Measurements from ENCODE around the gene MFSD1.

The MFSD1 gene

DNA sequence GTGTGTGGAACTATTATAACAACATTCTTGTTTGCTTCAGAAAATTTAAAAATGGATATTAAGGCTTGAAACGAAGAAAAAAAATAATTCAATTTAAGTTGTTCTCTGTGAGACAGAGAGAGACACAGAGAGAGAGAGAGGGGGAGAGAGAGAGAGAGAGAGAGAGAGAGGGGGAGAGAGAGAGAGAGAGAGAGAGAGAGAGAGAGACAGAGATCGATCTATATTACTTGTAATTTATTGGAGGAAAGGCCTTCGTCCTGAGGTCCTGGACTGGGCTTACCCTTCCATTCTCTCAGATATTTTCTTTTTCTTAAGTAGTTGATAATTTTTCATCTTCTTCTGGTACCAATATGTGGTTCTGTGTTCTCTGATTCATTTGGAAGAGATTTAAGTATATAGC, 25.9 kb downstream of the MFSD1 start:
- Histone ChIP-seq H2BK15ac (replicated peaks; ENCODE audit: low read depth) (no peak overlapping the region), H3K4me1 (ENCODE audit: control insufficient read depth, low read depth, low read length) (no peaks in the 10 kb centered on the region), H3K79me1 (ENCODE audit: low read length) (no peaks in the 10 kb centered on the region), H3K27ac (ENCODE audit: low read depth, low read length) (no peak overlapping the region), H3K27me3 (ENCODE audit: insufficient read depth, low read length, poor library complexity) (no peaks in the 10 kb centered on the region), H3K4me3 (ENCODE audit: low read length) (no peak overlapping the region), H3K18ac (ENCODE audit: low read length) (no peak overlapping the region), H2BK5ac (ENCODE audit: low read length) (no peak overlapping the region), H2AK5ac (ENCODE audit: low read length) (no peak overlapping the region), H3K4ac (ENCODE audit: low read depth, low read length) (no peak overlapping the region), H3K56ac (ENCODE audit: low read length) (no peak overlapping the region), H3K79me2 (ENCODE audit: control insufficient read depth, insufficient read depth, low read length) (no peaks in the 10 kb centered on the region), H3K4me2 (ENCODE audit: low read length) (no peak overlapping the region), H2BK120ac (ENCODE audit: low read depth, low read length) (no peak overlapping the region), H3K23ac (ENCODE audit: low read length) (no peak overlapping the region), H3K36me3 (ENCODE audit: control insufficient read depth, insufficient read depth, low read length) (no peaks in the 10 kb centered on the region), H4K8ac (ENCODE audit: low read depth, low read length) (no peak overlapping the region), H3K9ac (ENCODE audit: low read length) (no peak overlapping the region), H4K5ac (ENCODE audit: low read length) (no peak overlapping the region)
- DNase-seq: no peak
- no CpG with 5 or more reads among the region's 3 CpGs for WGBS (ENCODE audit: extremely low coverage, insufficient coverage, low lambda C conversion rate)

DNA sequence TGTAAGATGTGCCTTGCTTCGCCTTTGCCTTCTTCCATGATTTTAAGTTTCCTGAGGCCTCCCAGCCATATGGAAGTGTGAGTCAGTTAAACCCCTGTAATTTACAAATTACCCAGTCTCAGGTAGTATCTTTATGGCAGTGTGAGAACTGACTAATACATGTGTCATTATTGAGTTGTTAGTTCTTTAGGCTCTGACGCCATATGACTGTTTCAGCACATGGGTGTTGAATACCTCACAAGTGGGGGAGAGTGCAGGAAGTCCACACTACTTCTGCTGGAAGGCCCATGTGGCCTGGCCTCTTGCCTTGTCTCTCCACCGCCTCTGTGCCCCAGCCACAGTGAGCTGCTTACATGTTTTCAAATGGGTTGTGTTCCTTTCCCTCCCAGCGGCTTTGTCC, 28.5 kb downstream of the MFSD1 start:
- Histone ChIP-seq H4K5ac (ENCODE audit: low read length) (no peak overlapping the region), H3K79me2 (ENCODE audit: control insufficient read depth, insufficient read depth, low read length) (no peaks in the 10 kb centered on the region), H3K4me3 (ENCODE audit: low read length) (no peak overlapping the region), H2AK5ac (ENCODE audit: low read length) (no peak overlapping the region), H3K9ac (ENCODE audit: low read length) (no peak overlapping the region), H3K27me3 (ENCODE audit: insufficient read depth, low read length, poor library complexity) (no peaks in the 10 kb centered on the region), H3K27ac (ENCODE audit: low read depth, low read length) (no peak overlapping the region), H4K8ac (ENCODE audit: low read depth, low read length) (no peak overlapping the region), H2BK15ac (replicated peaks; ENCODE audit: low read depth) (no peak overlapping the region), H3K4me1 (ENCODE audit: control insufficient read depth, low read depth, low read length) (no peaks in the 10 kb centered on the region), H3K4me2 (ENCODE audit: low read length) (no peak overlapping the region), H3K23ac (ENCODE audit: low read length) (no peak overlapping the region), H3K4ac (ENCODE audit: low read depth, low read length) (no peak overlapping the region), H3K79me1 (ENCODE audit: low read length) (no peaks in the 10 kb centered on the region), H2BK120ac (ENCODE audit: low read depth, low read length) (no peak overlapping the region), H3K36me3 (ENCODE audit: control insufficient read depth, insufficient read depth, low read length) (no peaks in the 10 kb centered on the region), H3K18ac (ENCODE audit: low read length) (no peak overlapping the region), H2BK5ac (ENCODE audit: low read length) (no peak overlapping the region), H3K56ac (ENCODE audit: low read length) (no peak overlapping the region)
- no peak for DNase-seq
- no CpG with 5 or more reads among the region's 4 CpGs for WGBS (ENCODE audit: extremely low coverage, insufficient coverage, low lambda C conversion rate)

DNA sequence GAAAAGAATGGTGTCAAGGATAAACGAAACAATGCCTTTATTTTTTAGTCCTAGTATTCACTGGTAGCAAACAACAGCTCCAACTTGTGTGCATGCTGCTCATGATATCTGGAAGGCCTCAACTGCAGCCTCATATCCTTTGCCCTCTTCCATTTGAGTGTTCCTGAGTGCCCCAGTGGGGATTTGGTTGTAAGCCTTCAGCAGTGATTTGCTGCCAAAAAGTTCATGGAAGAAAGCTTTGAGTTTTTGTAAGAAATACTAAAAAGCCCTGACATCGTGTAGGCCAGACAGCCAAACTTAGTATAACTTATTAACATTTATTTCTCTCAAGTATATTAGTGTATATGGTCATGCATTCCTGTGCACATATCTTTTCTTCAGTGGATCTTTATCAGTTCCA, 30.0 kb downstream of the MFSD1 start:
- no peak overlapping the region for H3K9ac ChIP-seq (ENCODE audit: low read length)
- H2BK120ac ChIP-seq (ENCODE audit: low read depth, low read length): no peak overlapping the region
- no peak overlapping the region for H3K27ac ChIP-seq (ENCODE audit: low read depth, low read length)
- no peak overlapping the region for H2BK15ac ChIP-seq (replicated peaks; ENCODE audit: low read depth)
- H3K18ac ChIP-seq (ENCODE audit: low read length): no peak overlapping the region
- H3K4me3 ChIP-seq (ENCODE audit: low read length): no peak overlapping the region
- no peak overlapping the region for H3K23ac ChIP-seq (ENCODE audit: low read length)
- no peak overlapping the region for H3K56ac ChIP-seq (ENCODE audit: low read length)
- H2BK5ac ChIP-seq (ENCODE audit: low read length): no peak overlapping the region
- no peaks in the 10 kb centered on the region for H3K79me2 ChIP-seq (ENCODE audit: control insufficient read depth, insufficient read depth, low read length)
- no peaks in the 10 kb centered on the region for H3K4me1 ChIP-seq (ENCODE audit: control insufficient read depth, low read depth, low read length)
- no CpG with 5 or more reads among the region's 2 CpGs for WGBS (ENCODE audit: extremely low coverage, insufficient coverage, low lambda C conversion rate)
- H3K27me3 ChIP-seq (ENCODE audit: insufficient read depth, low read length, poor library complexity): no peaks in the 10 kb centered on the region
- no peak overlapping the region for H4K5ac ChIP-seq (ENCODE audit: low read length)
- DNase-seq: no peak
- no peak overlapping the region for H3K4ac ChIP-seq (ENCODE audit: low read depth, low read length)
- H3K36me3 ChIP-seq (ENCODE audit: control insufficient read depth, insufficient read depth, low read length): no peaks in the 10 kb centered on the region
- no peak overlapping the region for H4K8ac ChIP-seq (ENCODE audit: low read depth, low read length)
- H3K79me1 ChIP-seq (ENCODE audit: low read length): no peaks in the 10 kb centered on the region
- no peak overlapping the region for H2AK5ac ChIP-seq (ENCODE audit: low read length)
- no peak overlapping the region for H3K4me2 ChIP-seq (ENCODE audit: low read length)

DNA sequence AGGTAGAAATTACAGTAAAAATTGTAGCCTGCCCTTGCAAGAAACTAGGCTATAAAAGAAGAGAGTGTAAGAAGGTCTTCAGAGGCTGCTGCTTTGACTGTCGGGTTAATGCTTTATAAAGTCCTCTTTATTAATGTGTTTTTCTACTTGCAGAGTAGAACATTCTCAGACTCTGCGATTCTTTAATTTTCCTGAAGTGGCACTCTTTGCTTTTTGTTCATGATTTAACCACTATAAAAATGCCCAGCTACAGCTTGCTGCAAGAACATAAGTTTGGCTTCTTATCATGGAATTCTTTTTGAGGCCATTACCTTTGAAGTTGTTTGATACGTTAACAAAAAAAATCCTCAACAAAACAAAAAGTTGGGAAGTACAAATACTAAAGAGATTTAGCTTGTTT, 33.8 kb downstream of the MFSD1 start:
- no peak overlapping the region for H2BK120ac ChIP-seq (ENCODE audit: low read depth, low read length)
- no CpG with 5 or more reads among the region's 3 CpGs for WGBS (ENCODE audit: extremely low coverage, insufficient coverage, low lambda C conversion rate)
- H3K4ac ChIP-seq (ENCODE audit: low read depth, low read length): no peak overlapping the region
- no peak overlapping the region for H3K18ac ChIP-seq (ENCODE audit: low read length)
- H2BK5ac ChIP-seq (ENCODE audit: low read length): no peak overlapping the region
- H4K8ac ChIP-seq (ENCODE audit: low read depth, low read length): no peak overlapping the region
- H3K9ac ChIP-seq (ENCODE audit: low read length): no peak overlapping the region
- H3K4me2 ChIP-seq (ENCODE audit: low read length): no peak overlapping the region
- no peak overlapping the region for H3K23ac ChIP-seq (ENCODE audit: low read length)
- no peaks in the 10 kb centered on the region for H3K79me2 ChIP-seq (ENCODE audit: control insufficient read depth, insufficient read depth, low read length)
- DNase-seq: no peak
- H3K4me3 ChIP-seq (ENCODE audit: low read length): no peak overlapping the region
- H3K56ac ChIP-seq (ENCODE audit: low read length): no peak overlapping the region
- H4K5ac ChIP-seq (ENCODE audit: low read length): no peak overlapping the region
- H3K36me3 ChIP-seq (ENCODE audit: control insufficient read depth, insufficient read depth, low read length): no peaks in the 10 kb centered on the region
- no peak overlapping the region for H2BK15ac ChIP-seq (replicated peaks; ENCODE audit: low read depth)
- H3K27me3 ChIP-seq (ENCODE audit: insufficient read depth, low read length, poor library complexity): no peaks in the 10 kb centered on the region
- H3K79me1 ChIP-seq (ENCODE audit: low read length): no peaks in the 10 kb centered on the region
- H3K27ac ChIP-seq (ENCODE audit: low read depth, low read length): no peak overlapping the region
- no peaks in the 10 kb centered on the region for H3K4me1 ChIP-seq (ENCODE audit: control insufficient read depth, low read depth, low read length)
- H2AK5ac ChIP-seq (ENCODE audit: low read length): no peak overlapping the region

DNA sequence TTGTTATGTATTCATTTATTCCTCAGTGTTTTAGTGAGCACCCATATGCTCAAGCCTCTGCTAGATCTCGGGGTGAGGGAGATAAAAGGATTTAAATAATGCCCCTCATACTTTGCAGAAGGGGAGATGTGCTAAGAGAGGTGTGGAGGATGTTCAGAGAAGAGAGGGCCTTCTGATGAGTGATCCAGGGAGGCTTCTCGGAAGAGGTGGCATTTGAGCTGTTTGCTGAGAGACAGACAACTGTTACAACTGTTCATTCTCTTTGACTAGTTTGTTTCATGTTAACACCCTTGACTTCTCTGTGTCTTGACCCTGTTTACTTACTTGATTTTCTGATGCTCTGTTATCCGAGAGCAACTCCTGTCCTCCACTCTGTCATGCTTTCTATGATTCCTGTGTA, 34.5 kb downstream of the MFSD1 start:
- Histone ChIP-seq H3K23ac (ENCODE audit: low read length) (no peak overlapping the region), H3K79me2 (ENCODE audit: control insufficient read depth, insufficient read depth, low read length) (no peaks in the 10 kb centered on the region), H3K56ac (ENCODE audit: low read length) (no peak overlapping the region), H3K4me1 (ENCODE audit: control insufficient read depth, low read depth, low read length) (no peaks in the 10 kb centered on the region), H3K27ac (ENCODE audit: low read depth, low read length) (no peak overlapping the region), H4K8ac (ENCODE audit: low read depth, low read length) (no peak overlapping the region), H2BK5ac (ENCODE audit: low read length) (no peak overlapping the region), H2AK5ac (ENCODE audit: low read length) (no peak overlapping the region), H3K18ac (ENCODE audit: low read length) (no peak overlapping the region), H3K4me3 (ENCODE audit: low read length) (no peak overlapping the region), H2BK120ac (ENCODE audit: low read depth, low read length) (no peak overlapping the region), H3K36me3 (ENCODE audit: control insufficient read depth, insufficient read depth, low read length) (no peaks in the 10 kb centered on the region), H2BK15ac (replicated peaks; ENCODE audit: low read depth) (no peak overlapping the region), H3K27me3 (ENCODE audit: insufficient read depth, low read length, poor library complexity) (no peaks in the 10 kb centered on the region), H3K9ac (ENCODE audit: low read length) (no peak overlapping the region), H4K5ac (ENCODE audit: low read length) (no peak overlapping the region), H3K79me1 (ENCODE audit: low read length) (no peaks in the 10 kb centered on the region), H3K4ac (ENCODE audit: low read depth, low read length) (no peak overlapping the region), H3K4me2 (ENCODE audit: low read length) (no peak overlapping the region)
- no CpG with 5 or more reads among the region's 3 CpGs for WGBS (ENCODE audit: extremely low coverage, insufficient coverage, low lambda C conversion rate)
- DNase-seq: no peak

DNA sequence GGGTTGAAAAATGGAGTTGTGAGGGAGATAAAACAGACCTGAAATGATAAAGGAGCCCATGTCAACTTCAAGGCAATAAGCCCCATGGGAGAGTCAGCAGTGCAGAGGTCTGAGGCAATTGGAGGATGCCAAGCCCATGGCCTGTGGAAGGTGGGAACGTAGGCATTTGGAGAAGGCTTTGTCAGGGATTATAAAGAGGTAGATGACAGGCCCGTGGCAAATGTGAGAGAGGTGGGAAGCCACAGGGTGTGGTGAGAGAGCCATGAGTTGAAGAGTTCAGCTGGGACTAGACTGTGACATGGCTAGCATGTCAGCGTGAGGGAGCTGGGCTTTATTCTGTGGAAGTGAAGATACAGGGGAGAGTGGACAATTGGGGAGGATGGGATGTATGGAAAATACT, 35.4 kb downstream of the MFSD1 start:
- no peak overlapping the region for H2AK5ac ChIP-seq (ENCODE audit: low read length)
- no peak overlapping the region for H3K4ac ChIP-seq (ENCODE audit: low read depth, low read length)
- no peak for DNase-seq
- no peaks in the 10 kb centered on the region for H3K79me2 ChIP-seq (ENCODE audit: control insufficient read depth, insufficient read depth, low read length)
- H3K56ac ChIP-seq (ENCODE audit: low read length): no peak overlapping the region
- H2BK5ac ChIP-seq (ENCODE audit: low read length): no peak overlapping the region
- no peak overlapping the region for H3K18ac ChIP-seq (ENCODE audit: low read length)
- no peak overlapping the region for H2BK15ac ChIP-seq (replicated peaks; ENCODE audit: low read depth)
- H3K4me2 ChIP-seq (ENCODE audit: low read length): no peak overlapping the region
- H3K4me1 ChIP-seq (ENCODE audit: control insufficient read depth, low read depth, low read length): no peaks in the 10 kb centered on the region
- H3K27ac ChIP-seq (ENCODE audit: low read depth, low read length): no peak overlapping the region
- H3K36me3 ChIP-seq (ENCODE audit: control insufficient read depth, insufficient read depth, low read length): no peaks in the 10 kb centered on the region
- no peak overlapping the region for H4K8ac ChIP-seq (ENCODE audit: low read depth, low read length)
- H3K4me3 ChIP-seq (ENCODE audit: low read length): no peak overlapping the region
- no peaks in the 10 kb centered on the region for H3K27me3 ChIP-seq (ENCODE audit: insufficient read depth, low read length, poor library complexity)
- no peak overlapping the region for H2BK120ac ChIP-seq (ENCODE audit: low read depth, low read length)
- no peak overlapping the region for H4K5ac ChIP-seq (ENCODE audit: low read length)
- no peak overlapping the region for H3K23ac ChIP-seq (ENCODE audit: low read length)
- no peak overlapping the region for H3K9ac ChIP-seq (ENCODE audit: low read length)
- no CpG with 5 or more reads among the region's 3 CpGs for WGBS (ENCODE audit: extremely low coverage, insufficient coverage, low lambda C conversion rate)
- H3K79me1 ChIP-seq (ENCODE audit: low read length): no peaks in the 10 kb centered on the region
